ENCODE data around the gene RGS10. TPM values are rescaled to one million over a fixed set of nuclear protein-coding genes. Genes with fewer than 3 reads are reported as not detected.

The RGS10 gene
- total and polyA plus RNA-seq, 2 experiments from 2014 or later: 16.8 to 26.8 TPM

GRCh38 chr10:119466076-119466475, 76.4 kb downstream of the RGS10 start:
- H3F3A ChIP-seq (replicated peaks; ENCODE audit: low read depth): no peaks in the 10 kb centered on the region
- H4K20me1 ChIP-seq (replicated peaks; ENCODE audit: insufficient read depth): no peaks in the 10 kb centered on the region
- H3K4me1 ChIP-seq (ENCODE audit: insufficient read depth): no peaks in the 10 kb centered on the region
- H3K4me3 ChIP-seq: no peak overlapping the region
- no peak overlapping the region for H3K4me2 ChIP-seq
- Mint-ChIP-seq H3K27ac (no peak overlapping the region), H3K9me3 (peaks cover 12% of the 10 kb centered on the region), H3K36me3 (ENCODE audit: low read depth) (no peaks in the 10 kb centered on the region), H3K4me1 (no peaks in the 10 kb centered on the region), H3K4me3 (no peak overlapping the region), H3K27me3 (ENCODE audit: insufficient read depth, low read depth, poor library complexity) (no peaks in the 10 kb centered on the region)
- no peaks in the 10 kb centered on the region for H3K36me3 ChIP-seq (ENCODE audit: insufficient read depth)
- peaks cover 3% of the 10 kb centered on the region for H3K9me2 ChIP-seq (ENCODE audit: insufficient read depth)
- no peaks in the 10 kb centered on the region for H3K79me2 ChIP-seq (replicated peaks; ENCODE audit: insufficient read depth)
- no peaks in the 10 kb centered on the region for H3K27me3 ChIP-seq (ENCODE audit: insufficient read depth)
- DNase-seq (ENCODE audit: low spot score) (no peak), ATAC-seq (no peak)
- TF ChIP-seq REST (IDR thresholded peaks at IDR 0.05; ENCODE audit: unreplicated experiment): no peak
- TF ChIP-seq STAT1 (IDR thresholded peaks at IDR 0.05; ENCODE audit: unreplicated experiment): no peak
- TF ChIP-seq EZH2 (IDR thresholded peaks at IDR 0.05; ENCODE audit: low read depth, unreplicated experiment): no peak
- no peak for TF ChIP-seq ZNF462 (CRISPR knock-in tag; IDR thresholded peaks at IDR 0.05)
- H2AFZ ChIP-seq: no peak overlapping the region
- H3K27ac ChIP-seq (ENCODE audit: low read depth): no peak overlapping the region
